Putamen (tissue), 1 donor: ENCODE measurements around the gene HOGA1.

Experiments used
- DNase-seq: peaks from one replicate; pipeline ENCODE4 v3.0.0-alpha.2; 2016; ENCODE audit warnings: low spot score

Gene HOGA1

GRCh38 chr10:97584060-97584797 is at the start of gene HOGA1:
Gene HOGA1, plus strand, starts transcription at chr10:97584389. Its CDS starts 315 bp downstream, at chr10:97584704.
- DNase-seq = peak; percentile 89

- DNase-seq = peak; percentile 50
Measured at GRCh38 chr10:97534746-97535367, 49.3 kb upstream of the HOGA1 start.

- no peak for DNase-seq
Measured at GRCh38 chr10:97537186-97537869, 46.9 kb upstream of the HOGA1 start.

GRCh38 chr10:97538411-97538810 is 45.8 kb upstream of the HOGA1 start:
- no peak for DNase-seq

GRCh38 chr10:97538839-97539238 is 45.4 kb upstream of the HOGA1 start:
- no peak for DNase-seq

GRCh38 chr10:97539523-97540200 is 44.5 kb upstream of the HOGA1 start:
- DNase-seq = no peak

GRCh38 chr10:97540669-97541500 is 43.3 kb upstream of the HOGA1 start:
- DNase-seq = no peak

- DNase-seq = no peak
Measured at GRCh38 chr10:97542169-97543024, 41.8 kb upstream of the HOGA1 start.

- DNase-seq = peak; percentile 91
Measured at GRCh38 chr10:97543025-97543546, 41.1 kb upstream of the HOGA1 start.

GRCh38 chr10:97546456-97547270 is 37.5 kb upstream of the HOGA1 start:
- DNase-seq = no peak

GRCh38 chr10:97547271-97547600 is 37.0 kb upstream of the HOGA1 start:
- DNase-seq = no peak

GRCh38 chr10:97547962-97548361 is 36.2 kb upstream of the HOGA1 start:
- DNase-seq = no peak

GRCh38 chr10:97548828-97549455 is 35.2 kb upstream of the HOGA1 start:
- no peak for DNase-seq

- peak; percentile 78 for DNase-seq
Measured at GRCh38 chr10:97549587-97550322, 34.4 kb upstream of the HOGA1 start.

- no peak for DNase-seq
Measured at GRCh38 chr10:97550336-97551149, 33.6 kb upstream of the HOGA1 start.

- no peak for DNase-seq
Measured at GRCh38 chr10:97551271-97551670, 32.9 kb upstream of the HOGA1 start.

GRCh38 chr10:97553575-97554031 is 30.6 kb upstream of the HOGA1 start:
- peak; percentile 62 for DNase-seq
